ENCODE results near the gene WASHC2C. TPM values are rescaled to one million over a fixed set of nuclear protein-coding genes. Genes with fewer than 3 reads are reported as not detected.
"Not testable (repeated sequence)": the region's sequence is repeated elsewhere in the genome, so short reads cannot be mapped to it uniquely, and the experiment has no call there.

The WASHC2C gene
- total RNA-seq, 1 experiment from 2014 or later, result 13.1 TPM

- DNase-seq (ENCODE audit: low spot score), result not testable (repeated sequence)
These were observed 34.6 kb downstream of the WASHC2C start for GRCh38 chr10:45761622-45762021.

GRCh38 chr10:45763037-45763436 is 36.0 kb downstream of the WASHC2C start:
- not testable (repeated sequence) for DNase-seq (ENCODE audit: low spot score)

GRCh38 chr10:45768334-45768733 is 41.3 kb downstream of the WASHC2C start:
- not testable (repeated sequence) for DNase-seq (ENCODE audit: low spot score)

GRCh38 chr10:45771757-45772461 is 44.8 kb downstream of the WASHC2C start:
- DNase-seq (ENCODE audit: low spot score), result not testable (repeated sequence)

GRCh38 chr10:45786217-45786616 is 59.2 kb downstream of the WASHC2C start:
- DNase-seq (ENCODE audit: low spot score), result not testable (repeated sequence)

- not testable (repeated sequence) for DNase-seq (ENCODE audit: low spot score)
These were observed 60.2 kb downstream of the WASHC2C start for GRCh38 chr10:45787212-45787741.

GRCh38 chr10:45789991-45790390 is 62.9 kb downstream of the WASHC2C start:
- not testable (repeated sequence) for DNase-seq (ENCODE audit: low spot score)

GRCh38 chr10:45790694-45791426 is 63.8 kb downstream of the WASHC2C start:
- not testable (repeated sequence) for DNase-seq (ENCODE audit: low spot score)

- not testable (repeated sequence) for DNase-seq (ENCODE audit: low spot score)
These were observed 67.7 kb downstream of the WASHC2C start for GRCh38 chr10:45794761-45795160.

GRCh38 chr10:45803060-45804010 is 76.3 kb downstream of the WASHC2C start:
- DNase-seq (ENCODE audit: low spot score), result peak; percentile 78

- not testable (repeated sequence) for DNase-seq (ENCODE audit: low spot score)
These were observed 77.9 kb downstream of the WASHC2C start for GRCh38 chr10:45804996-45805395.

- no peak for DNase-seq (ENCODE audit: low spot score)
These were observed 82.8 kb downstream of the WASHC2C start for GRCh38 chr10:45809837-45810236.

GRCh38 chr10:45811075-45811474 is 84.0 kb downstream of the WASHC2C start:
- no peak for DNase-seq (ENCODE audit: low spot score)

- DNase-seq (ENCODE audit: low spot score), result not testable (repeated sequence)
These were observed 85.9 kb downstream of the WASHC2C start for GRCh38 chr10:45812959-45813358.

GRCh38 chr10:45814146-45814545 is 87.1 kb downstream of the WASHC2C start:
- DNase-seq (ENCODE audit: low spot score), result not testable (repeated sequence)

GRCh38 chr10:45817130-45817859 is 90.2 kb downstream of the WASHC2C start:
- no peak for DNase-seq (ENCODE audit: low spot score)

- no peak for DNase-seq (ENCODE audit: low spot score)
These were observed 90.8 kb downstream of the WASHC2C start for GRCh38 chr10:45817912-45818311.

- no peak for DNase-seq (ENCODE audit: low spot score)
These were observed 92.5 kb downstream of the WASHC2C start for GRCh38 chr10:45819552-45819951.

- not testable (repeated sequence) for DNase-seq (ENCODE audit: low spot score)
These were observed 93.2 kb downstream of the WASHC2C start for GRCh38 chr10:45820107-45820830.

GRCh38 chr10:45822918-45823317 is 95.9 kb downstream of the WASHC2C start:
- DNase-seq (ENCODE audit: low spot score), result not testable (repeated sequence)
